Progenitor cell of endocrine pancreas (in vitro differentiated cells): ENCODE measurements around the gene STIM2. TPM values are rescaled to one million over a fixed set of nuclear protein-coding genes. Genes with fewer than 3 reads are reported as not detected.

ENCODE experiments used
- DNase-seq: peaks from one replicate; pipeline ENCODE4 v3.0.0; 2021; ENCODE audit warnings: low spot score; ENCODE audit not compliant: unreplicated experiment
- H3K27ac Mint-ChIP-seq: 2 replicates; pipeline ENCODE4 v1.8.0; 2021; ENCODE audit warnings: mild to moderate bottlenecking, moderate library complexity, mixed read lengths
- H3K27me3 Mint-ChIP-seq: 2 replicates; pipeline ENCODE4 v1.8.0; 2021; ENCODE audit warnings: mixed read lengths
- H3K36me3 Mint-ChIP-seq: 2 replicates; pipeline ENCODE4 v1.8.0; 2022; ENCODE audit warnings: mixed read lengths; ENCODE audit not compliant: insufficient read depth
- H3K4me1 Mint-ChIP-seq: 2 replicates; pipeline ENCODE4 v1.8.0; 2021; ENCODE audit warnings: low read depth, mixed read lengths
- H3K4me3 Mint-ChIP-seq: 2 replicates; pipeline ENCODE4 v1.8.0; 2021; ENCODE audit warnings: low read depth, mild to moderate bottlenecking, moderate library complexity, mixed read lengths
- H3K9me3 Mint-ChIP-seq: 2 replicates; pipeline ENCODE4 v1.8.0; 2021; ENCODE audit warnings: low read depth, mixed read lengths
- CTCF ChIP-seq: fragments of 200-600 bp; sonication (generic); IDR thresholded peaks from one replicate; pipeline ENCODE4 v1.5.0; 2021; ENCODE audit warnings: antibody characterized with exemption, mild to moderate bottlenecking; ENCODE audit not compliant: unreplicated experiment
- total RNA-seq: library from RNA; stranded (reverse); gene quantifications from 2 replicates; pipeline ENCODE4 v1.2.1, GENCODE V29; 2021

STIM2 gene
- total RNA-seq, 1 donor from 2014 or later = 48.7 TPM

GRCh38 chr4:27019766-27020165, 159.1 kb downstream of the STIM2 start:
- no peak for DNase-seq
- no peak for TF ChIP-seq CTCF
- Mint-ChIP-seq H3K4me1 (peaks cover 3% of the 10 kb centered on the region), H3K27me3 (no peaks in the 10 kb centered on the region), H3K36me3 (peaks cover 30% of the 10 kb centered on the region), H3K9me3 (peaks cover 3% of the 10 kb centered on the region), H3K4me3 (no peak overlapping the region), H3K27ac (no peak overlapping the region)

- H3K4me1 Mint-ChIP-seq = peaks cover 3% of the 10 kb centered on the region
- peaks cover 3% of the 10 kb centered on the region for H3K9me3 Mint-ChIP-seq
- no peak overlapping the region for H3K27ac Mint-ChIP-seq
- TF ChIP-seq CTCF = no peak
- H3K27me3 Mint-ChIP-seq = no peaks in the 10 kb centered on the region
- H3K36me3 Mint-ChIP-seq = peaks cover 30% of the 10 kb centered on the region
- no peak overlapping the region for H3K4me3 Mint-ChIP-seq
- DNase-seq = no peak
Measured at GRCh38 chr4:27020203-27020602, 159.6 kb downstream of the STIM2 start.

GRCh38 chr4:27020603-27021002, 160.0 kb downstream of the STIM2 start:
- DNase-seq = no peak
- no peaks in the 10 kb centered on the region for H3K27me3 Mint-ChIP-seq
- H3K4me3 Mint-ChIP-seq = no peak overlapping the region
- no peak overlapping the region for H3K27ac Mint-ChIP-seq
- TF ChIP-seq CTCF = no peak
- peaks cover 3% of the 10 kb centered on the region for H3K4me1 Mint-ChIP-seq
- peaks cover 3% of the 10 kb centered on the region for H3K9me3 Mint-ChIP-seq
- H3K36me3 Mint-ChIP-seq = peaks cover 30% of the 10 kb centered on the region

GRCh38 chr4:27022963-27023362, 162.3 kb downstream of the STIM2 start:
- Mint-ChIP-seq H3K4me1 (no peaks in the 10 kb centered on the region), H3K9me3 (no peaks in the 10 kb centered on the region), H3K27me3 (no peaks in the 10 kb centered on the region), H3K4me3 (no peak overlapping the region), H3K27ac (no peak overlapping the region), H3K36me3 (peaks cover 25% of the 10 kb centered on the region)
- DNase-seq = no peak
- no peak for TF ChIP-seq CTCF

GRCh38 chr4:27023366-27023765, 162.7 kb downstream of the STIM2 start:
- no peak for TF ChIP-seq CTCF
- Mint-ChIP-seq H3K4me3 (no peak overlapping the region), H3K27me3 (no peaks in the 10 kb centered on the region), H3K27ac (no peak overlapping the region), H3K4me1 (no peaks in the 10 kb centered on the region), H3K36me3 (peaks cover 23% of the 10 kb centered on the region), H3K9me3 (no peaks in the 10 kb centered on the region)
- no peak for DNase-seq
